Loucy (cell line): ENCODE data around the gene ADCY2.

Source experiments
- EZH2phosphoT487 ChIP-seq: fragments of 200-600 bp; IDR thresholded peaks from 2 replicates; pipeline ENCODE4 v1.6.1; 2018; ENCODE audit warnings: antibody characterized with exemption, mild to moderate bottlenecking, moderate library complexity, borderline replicate concordance
- TF ChIP-seq, protein P1 (sequence below): fragments of 200-600 bp; sonication (generic); conservative IDR thresholded peaks from 2 replicates; pipeline ENCODE4 v1.5.1; 2014; ENCODE audit warnings: mild to moderate bottlenecking, antibody characterized with exemption, low read length

DNA sequence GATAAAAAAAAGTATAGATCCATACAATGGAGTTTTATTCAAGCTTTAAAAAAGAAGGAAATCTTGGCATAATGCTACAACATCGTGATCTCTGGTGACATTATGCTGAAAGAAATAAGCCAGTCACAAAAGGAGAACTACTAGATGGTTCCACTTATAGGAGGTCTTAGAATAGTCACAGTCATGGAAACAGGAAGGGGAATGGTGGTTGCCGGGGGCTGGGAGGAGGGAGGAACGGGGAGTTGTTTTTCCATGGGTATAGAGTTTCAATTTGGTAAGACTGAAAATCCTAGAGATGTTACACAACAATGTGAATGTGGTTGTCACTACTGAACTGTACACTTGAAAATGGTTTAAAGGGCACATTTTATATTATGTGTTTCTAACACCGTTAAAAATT lies 360.5 kb downstream of the ADCY2 start:
- TF ChIP-seq, protein P1, sequence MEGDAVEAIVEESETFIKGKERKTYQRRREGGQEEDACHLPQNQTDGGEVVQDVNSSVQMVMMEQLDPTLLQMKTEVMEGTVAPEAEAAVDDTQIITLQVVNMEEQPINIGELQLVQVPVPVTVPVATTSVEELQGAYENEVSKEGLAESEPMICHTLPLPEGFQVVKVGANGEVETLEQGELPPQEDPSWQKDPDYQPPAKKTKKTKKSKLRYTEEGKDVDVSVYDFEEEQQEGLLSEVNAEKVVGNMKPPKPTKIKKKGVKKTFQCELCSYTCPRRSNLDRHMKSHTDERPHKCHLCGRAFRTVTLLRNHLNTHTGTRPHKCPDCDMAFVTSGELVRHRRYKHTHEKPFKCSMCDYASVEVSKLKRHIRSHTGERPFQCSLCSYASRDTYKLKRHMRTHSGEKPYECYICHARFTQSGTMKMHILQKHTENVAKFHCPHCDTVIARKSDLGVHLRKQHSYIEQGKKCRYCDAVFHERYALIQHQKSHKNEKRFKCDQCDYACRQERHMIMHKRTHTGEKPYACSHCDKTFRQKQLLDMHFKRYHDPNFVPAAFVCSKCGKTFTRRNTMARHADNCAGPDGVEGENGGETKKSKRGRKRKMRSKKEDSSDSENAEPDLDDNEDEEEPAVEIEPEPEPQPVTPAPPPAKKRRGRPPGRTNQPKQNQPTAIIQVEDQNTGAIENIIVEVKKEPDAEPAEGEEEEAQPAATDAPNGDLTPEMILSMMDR: no peak
- TF ChIP-seq EZH2phosphoT487: no peak
